GM21786 (cell line): ENCODE data around the gene PIGZ.

Experiments used
- ATAC-seq: cut with Tn5 transposase; IDR thresholded peaks from one replicate; pipeline ENCODE4 v1.9.1; 2021; ENCODE audit not compliant: unreplicated experiment

Gene PIGZ

DNA sequence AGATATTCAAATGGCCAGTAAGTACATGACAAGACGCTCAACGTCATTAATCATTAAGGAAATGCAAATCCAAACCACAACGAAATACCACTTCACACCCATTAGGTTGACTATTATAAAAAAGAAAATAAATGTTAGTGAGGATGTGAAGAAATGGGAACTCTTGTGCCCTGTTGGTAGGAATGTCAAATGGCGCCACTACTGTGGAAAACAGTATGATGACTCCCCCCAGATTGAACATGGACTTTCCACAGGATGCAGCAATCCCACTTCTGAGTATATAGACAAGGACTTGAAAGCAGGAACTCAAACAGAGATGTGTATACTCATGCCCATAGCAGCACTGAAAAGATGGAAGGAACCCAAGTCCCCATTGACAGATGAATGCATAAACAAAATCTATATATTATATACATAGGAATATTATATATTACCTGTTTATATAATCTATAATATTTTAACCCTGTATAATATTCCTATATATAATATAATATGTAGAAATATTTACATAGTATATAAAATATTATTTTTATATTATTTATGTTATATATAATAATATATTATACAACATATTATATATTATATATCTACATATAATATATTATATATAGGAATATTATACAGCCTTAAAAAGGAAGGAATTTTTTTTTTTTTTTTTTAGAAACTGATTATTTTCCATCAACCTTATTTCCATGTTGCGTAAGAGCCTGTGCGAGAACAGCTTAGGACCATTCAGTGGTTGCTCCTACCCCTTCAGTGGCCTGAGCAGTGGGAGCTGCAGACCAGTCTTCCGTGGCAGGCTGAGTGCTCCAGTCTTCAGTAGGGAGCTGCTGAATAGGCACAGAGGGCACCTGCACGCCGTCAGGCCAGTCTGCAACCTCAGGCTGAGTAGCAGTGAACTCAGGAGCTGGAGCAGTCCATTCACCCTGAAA is 17.6 kb upstream of the PIGZ start:
- ATAC-seq = no peak

DNA sequence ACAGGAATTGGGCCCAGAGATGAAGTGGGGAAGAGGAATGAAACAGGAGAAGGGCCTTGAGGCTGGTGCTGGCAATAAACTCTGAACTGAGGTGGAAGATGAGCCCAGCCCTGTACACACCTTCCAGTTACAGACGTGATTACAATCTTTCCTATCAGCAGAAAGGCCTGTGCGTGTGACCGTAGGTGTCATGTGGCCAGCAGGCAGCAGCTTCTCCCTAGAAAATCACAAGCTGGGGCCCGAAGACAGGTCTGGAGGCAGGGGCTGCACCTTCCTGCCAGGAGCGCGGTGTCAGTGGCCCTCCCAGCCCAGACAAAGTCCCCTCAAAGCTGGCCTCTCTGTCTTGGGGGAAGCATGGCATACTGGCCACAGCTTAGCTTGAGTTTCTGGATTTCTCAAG is 16.7 kb upstream of the PIGZ start:
- ATAC-seq = no peak

- no peak for ATAC-seq
These were observed 14.6 kb upstream of the PIGZ start for GRCh38 chr3:196983186-196983585.

- ATAC-seq = no peak
These were observed 13.0 kb upstream of the PIGZ start for GRCh38 chr3:196981657-196982056.

GRCh38 chr3:196979545-196979944 is 10.9 kb upstream of the PIGZ start:
- ATAC-seq = no peak

- no peak for ATAC-seq
These were observed 8.3 kb upstream of the PIGZ start for GRCh38 chr3:196976941-196977340.

DNA sequence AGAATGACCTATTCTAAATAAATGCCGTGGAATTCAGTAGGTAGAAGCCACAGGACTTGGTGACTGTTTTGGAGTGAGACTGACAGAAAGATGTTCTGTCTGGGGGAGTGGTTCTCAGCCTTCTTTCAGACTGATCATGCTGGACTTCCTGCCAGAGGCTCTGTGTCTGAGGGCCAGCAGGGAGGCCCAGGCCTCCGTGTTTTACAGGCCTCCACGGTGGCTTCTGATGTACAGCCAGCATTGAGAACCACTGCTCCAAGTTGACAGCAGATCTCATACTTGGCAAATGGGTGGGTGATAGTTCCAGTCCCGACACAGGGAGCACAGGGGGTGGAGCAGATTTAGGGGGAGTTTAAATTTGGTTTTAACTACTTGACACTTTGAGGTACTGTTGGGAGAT is 6.7 kb upstream of the PIGZ start:
- ATAC-seq = no peak

DNA sequence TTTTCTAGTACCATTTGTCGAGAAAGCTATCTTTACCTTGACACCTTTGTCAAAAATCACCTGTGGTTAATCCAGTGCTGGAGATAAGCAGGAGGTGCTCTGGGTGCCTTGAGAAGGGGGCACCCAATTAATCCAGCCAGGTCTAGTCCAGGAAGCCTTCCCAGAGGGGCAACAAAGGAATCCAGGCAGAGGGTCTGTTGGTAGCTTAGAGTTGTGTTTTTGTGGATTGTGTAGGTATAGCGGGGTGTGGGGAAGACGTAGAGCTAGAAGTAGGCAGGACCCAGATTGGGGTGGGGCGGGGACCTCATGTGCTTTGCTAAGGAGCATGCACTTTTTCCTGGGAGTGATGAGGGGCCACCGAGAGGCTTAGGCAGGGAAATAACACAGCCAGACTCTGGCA is 6.0 kb upstream of the PIGZ start:
- no peak for ATAC-seq

- no peak for ATAC-seq
These were observed 2.6 kb upstream of the PIGZ start for GRCh38 chr3:196971094-196971698.

- ATAC-seq = no peak
These were observed 2.0 kb upstream of the PIGZ start for GRCh38 chr3:196970547-196971093.

GRCh38 chr3:196969660-196970546 is 1.3 kb upstream of the PIGZ start:
- ATAC-seq = peak; percentile 46

DNA sequence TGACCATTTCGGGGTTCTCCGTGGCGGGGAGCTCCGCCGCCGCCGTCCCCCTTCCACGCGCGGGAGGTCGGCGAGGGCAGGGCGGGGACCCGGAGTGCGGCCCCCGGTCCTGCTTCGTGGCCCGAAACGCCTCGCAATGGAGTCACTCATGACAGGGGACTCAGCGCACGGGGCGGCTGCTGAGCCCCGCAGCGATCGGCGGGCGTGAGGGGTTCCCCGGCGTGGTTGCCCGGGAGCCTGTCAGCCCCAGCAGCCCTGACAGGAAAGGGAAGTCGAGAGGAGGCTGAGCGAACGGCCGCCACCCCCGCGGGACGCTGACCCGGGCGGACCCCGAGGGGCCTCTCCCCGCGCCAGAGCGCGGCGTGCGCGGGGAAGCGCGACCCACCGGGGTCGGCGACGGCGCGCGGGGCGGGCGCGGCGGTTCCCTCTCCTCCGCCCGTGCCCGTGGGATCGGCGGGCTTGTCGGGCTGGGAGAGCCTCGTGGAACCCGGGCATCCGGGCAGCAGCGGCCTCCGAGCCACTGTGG is 564 bp upstream of the PIGZ start:
- peak; percentile 48 for ATAC-seq

GRCh38 chr3:196967412-196968232 is 1.0 kb downstream of the PIGZ start:
- no peak for ATAC-seq

GRCh38 chr3:196966526-196967401 is 1.9 kb downstream of the PIGZ start:
- no peak for ATAC-seq

DNA sequence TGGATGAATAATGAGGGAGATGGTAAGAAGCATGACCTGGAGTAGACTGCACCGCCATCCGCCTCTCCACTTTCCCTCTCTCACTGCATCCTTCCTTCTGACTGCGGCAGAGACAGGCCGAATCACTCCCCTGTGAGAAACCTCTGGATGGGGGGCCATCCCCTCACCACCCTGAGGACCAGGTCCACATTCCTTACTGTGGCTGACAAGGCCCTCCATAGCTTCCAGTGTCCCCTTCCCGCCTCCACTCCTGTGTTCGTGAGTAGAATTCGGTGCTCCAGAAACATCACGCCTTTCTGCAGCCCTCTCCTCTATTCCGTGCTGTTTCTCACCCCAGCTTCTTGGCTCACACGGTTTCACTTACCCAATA is 2.8 kb downstream of the PIGZ start:
- no peak for ATAC-seq

GRCh38 chr3:196965112-196965803 is 3.4 kb downstream of the PIGZ start:
- ATAC-seq = no peak

DNA sequence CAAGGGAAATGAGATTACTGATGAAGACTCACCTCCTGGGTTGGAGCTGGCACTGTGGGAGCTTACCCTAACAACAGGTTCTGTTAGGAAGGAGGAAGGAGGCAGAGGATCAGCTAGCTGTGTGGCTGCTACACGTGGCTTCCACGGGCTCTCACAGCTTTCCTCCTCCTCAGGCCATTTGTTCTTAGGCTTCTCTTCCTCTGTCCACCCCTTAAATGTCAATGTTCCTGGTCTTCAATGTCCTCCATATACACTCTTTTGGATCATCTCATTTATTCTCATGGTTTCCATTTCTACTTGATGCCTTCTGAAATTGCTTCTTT is 5.0 kb downstream of the PIGZ start:
- no peak for ATAC-seq

- no peak for ATAC-seq
These were observed 5.6 kb downstream of the PIGZ start for GRCh38 chr3:196962930-196963630.
